CD8-positive, alpha-beta memory T cell (primary cell): ENCODE data around the gene ENAH. TPM values are rescaled to one million over a fixed set of nuclear protein-coding genes. Genes with fewer than 3 reads are reported as not detected.
A peak's percentile ranks its signal among the peaks of the same experiment; 100 is the strongest.
"Not testable (repeated sequence)": the region's sequence is repeated elsewhere in the genome, so short reads cannot be mapped to it uniquely, and the experiment has no call there.

Experiments used
- CTCF ChIA-PET: fragments of 350-600 bp; sonication (Branson Sonifier 250); formaldehyde crosslinking; loops from one replicate; lab custom pipeline; 2021; ENCODE audit warnings: antibody characterized with exemption; lab: Charles Lee
- POLR2A ChIA-PET: fragments of 350-600 bp; sonication (Branson Sonifier 250); formaldehyde crosslinking; loops from one replicate; lab custom pipeline; 2021; ENCODE audit warnings: antibody characterized with exemption; lab: Charles Lee
- DNase-seq, 5 donors: peaks; one replicate each; pipeline versions ENCODE4 v3.0.0 to v3.0.0-alpha.2; 2020 to 2022; ENCODE audit warnings: mixed read lengths in 1 of 5
- H3K27ac ChIP-seq: one replicate; pipeline ENCODE4 v1.7.0; 2013; ENCODE audit warnings: low read depth, mild to moderate bottlenecking, low read length, moderate library complexity
- H3K27me3 ChIP-seq: 2 replicates; pipeline ENCODE4 v1.7.0; 2013; ENCODE audit warnings: low read length, mild to moderate bottlenecking; ENCODE audit not compliant: insufficient read depth, poor library complexity, severe bottlenecking
- H3K36me3 ChIP-seq: 2 replicates; pipeline ENCODE4 v1.7.0; 2013; ENCODE audit warnings: mild to moderate bottlenecking, low read length, moderate library complexity; ENCODE audit not compliant: insufficient read depth
- H3K4me1 ChIP-seq: 2 replicates; pipeline ENCODE4 v1.7.0; 2013; ENCODE audit warnings: mild to moderate bottlenecking, low read length, moderate library complexity; ENCODE audit not compliant: insufficient read depth
- H3K4me3 ChIP-seq: 2 replicates; pipeline ENCODE4 v1.7.0; 2013; ENCODE audit warnings: mild to moderate bottlenecking, low read length
- H3K9me3 ChIP-seq: 2 replicates; pipeline ENCODE4 v1.7.0; 2013; ENCODE audit warnings: mild to moderate bottlenecking, low read length
- H3K27ac Mint-ChIP-seq, 8 donors: one replicate each; pipeline ENCODE4 v1.8.0; 2020 to 2021; ENCODE audit warnings: mixed read lengths in 8 of 8, mild to moderate bottlenecking in 6 of 8, inconsistent platforms in 3 of 8, moderate library complexity in 3 of 8
- H3K27me3 Mint-ChIP-seq, 2 donors: one replicate each; pipeline ENCODE4 v1.8.0; 2020 to 2021; ENCODE audit warnings: mixed read lengths in 2 of 2, mild to moderate bottlenecking in 1 of 2, moderate library complexity in 1 of 2
- H3K36me3 Mint-ChIP-seq, 3 donors: one replicate each; pipeline ENCODE4 v1.8.0; 2020 to 2021; ENCODE audit warnings: mixed read lengths in 3 of 3, inconsistent platforms in 1 of 3, mild to moderate bottlenecking in 1 of 3
- H3K4me1 Mint-ChIP-seq, 3 donors: one replicate each; pipeline ENCODE4 v1.8.0; 2020 to 2021; ENCODE audit warnings: mixed read lengths in 3 of 3, inconsistent platforms in 1 of 3, mild to moderate bottlenecking in 1 of 3
- H3K4me3 Mint-ChIP-seq, 7 donors: one replicate each; pipeline ENCODE4 v1.8.0; 2020 to 2021; ENCODE audit warnings: mixed read lengths in 7 of 7, mild to moderate bottlenecking in 6 of 7, moderate library complexity in 4 of 7, inconsistent platforms in 2 of 7
- H3K9me3 Mint-ChIP-seq, 5 donors: one replicate each; pipeline ENCODE4 v1.8.0; 2020 to 2022; ENCODE audit warnings: mixed read lengths in 5 of 5, mild to moderate bottlenecking in 3 of 5, moderate library complexity in 2 of 5, inconsistent platforms in 1 of 5
- polyA plus RNA-seq: library from polyadenylated mRNA; unstranded; fragments of 300-500 nt; fragmentation: Illumina TruSeq; gene quantifications from one replicate; pipeline ENCODE4 v1.2.3, GENCODE V29; 2021
- total RNA-seq, 2 experiments: library from RNA; stranded (reverse); gene quantifications; one replicate each; pipeline ENCODE4 v1.2.3, GENCODE V29; 2021

ENAH gene
- total RNA-seq (under 1 TPM; 0.53 TPM), polyA plus RNA-seq (not detected)

DNA sequence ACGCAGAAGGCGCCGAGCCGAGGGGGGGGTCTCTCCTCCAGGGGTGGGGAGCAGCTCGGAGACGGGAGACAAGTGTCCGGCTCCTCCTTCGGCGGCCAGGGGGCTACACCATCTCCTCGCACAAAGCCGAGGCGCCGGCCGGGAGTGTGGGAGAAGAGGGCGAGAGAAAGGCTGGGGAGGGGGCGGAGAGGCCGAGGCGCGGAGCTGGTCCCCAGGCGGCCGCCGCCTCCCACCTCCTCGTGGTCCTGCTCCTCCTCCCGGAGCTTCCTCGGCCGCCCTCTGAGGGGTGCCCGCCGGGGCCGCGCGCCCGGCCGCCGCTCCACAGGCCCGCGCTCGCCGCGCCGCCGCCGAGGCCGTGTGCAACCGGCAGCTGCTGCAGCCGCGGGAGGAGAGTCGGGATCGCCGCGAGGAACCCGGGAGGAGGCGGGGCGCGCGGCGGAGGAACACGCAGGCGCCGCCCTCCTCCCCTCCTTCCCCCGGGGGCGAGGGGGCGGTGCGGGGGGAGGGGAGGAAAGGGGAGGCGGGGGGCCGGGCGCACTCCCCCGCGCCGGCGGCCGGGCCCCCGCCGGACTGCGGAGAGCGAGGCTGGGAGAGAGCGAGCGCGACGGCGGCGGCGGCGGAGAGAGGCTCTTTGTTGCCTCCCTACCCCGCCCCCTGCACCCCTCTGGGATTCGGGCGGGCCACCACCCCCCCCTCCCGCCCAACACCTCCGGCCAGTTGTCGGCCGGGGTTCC, at the start of gene ENAH:
TSS of gene ENAH (minus strand) at position 395 of the 734 bp plus-strand sequence. CDS start 433 bp downstream, outside the sequence.
- peaks cover 12% of the 10 kb centered on the region for H3K4me1 ChIP-seq
- Mint-ChIP-seq H3K36me3 (peaks cover 0 to 1% (median 0%) of the 10 kb centered on the region in 3 donors), H3K27ac (peak within 1 kb of the TSS in 6 of 8 donors; percentile 2 to 73 (median 62)), H3K9me3 (no peaks in the 10 kb centered on the region), H3K4me3 (peak within 1 kb of the TSS; percentile 88 to 95 (median 92)), H3K4me1 (peaks cover 16 to 18% (median 17%) of the 10 kb centered on the region in 3 donors), H3K27me3 (peaks cover 21 to 44% of the 10 kb centered on the region in 2 donors)
- POLR2A ChIA-PET, result interaction anchor here (0.9 kb wide), 1 partner anchor 124 kb away, joined by 3 read pairs; the partner anchor contains the start of gene SRP9
- peak in 3 of 5 donors; percentile 15 to 23 (median 19) for DNase-seq
- CTCF ChIA-PET, result no interaction called here
- H3K36me3 ChIP-seq, result no peaks in the 10 kb centered on the region
- peaks cover 22% of the 10 kb centered on the region for H3K27me3 ChIP-seq
- no peak within 1 kb of the TSS for H3K27ac ChIP-seq
- H3K4me3 ChIP-seq, result peak within 1 kb of the TSS; percentile 56
- no peaks in the 10 kb centered on the region for H3K9me3 ChIP-seq

- H3K4me3 ChIP-seq, result no peak overlapping the region
- H3K4me1 Mint-ChIP-seq, result no peaks in the 10 kb centered on the region
- CTCF ChIA-PET, result no interaction called here
- DNase-seq, result no peak
- peak overlapping the region in 1 of 8 donors; percentile 47 for H3K27ac Mint-ChIP-seq
- H3K4me1 ChIP-seq, result no peaks in the 10 kb centered on the region
- H3K27ac ChIP-seq, result no peak overlapping the region
- peaks cover 0 to under 1% (median 0%) of the 10 kb centered on the region in 5 donors for H3K9me3 Mint-ChIP-seq
- H3K9me3 ChIP-seq, result no peaks in the 10 kb centered on the region
- no peaks in the 10 kb centered on the region for H3K36me3 ChIP-seq
- H3K36me3 Mint-ChIP-seq, result no peaks in the 10 kb centered on the region
- H3K27me3 Mint-ChIP-seq, result peaks cover 0 to 10% of the 10 kb centered on the region in 2 donors
- no peaks in the 10 kb centered on the region for H3K27me3 ChIP-seq
- POLR2A ChIA-PET, result no interaction called here
- no peak overlapping the region for H3K4me3 Mint-ChIP-seq
Measured at GRCh38 chr1:225700889-225701465, 48.1 kb upstream of the ENAH start.

DNA sequence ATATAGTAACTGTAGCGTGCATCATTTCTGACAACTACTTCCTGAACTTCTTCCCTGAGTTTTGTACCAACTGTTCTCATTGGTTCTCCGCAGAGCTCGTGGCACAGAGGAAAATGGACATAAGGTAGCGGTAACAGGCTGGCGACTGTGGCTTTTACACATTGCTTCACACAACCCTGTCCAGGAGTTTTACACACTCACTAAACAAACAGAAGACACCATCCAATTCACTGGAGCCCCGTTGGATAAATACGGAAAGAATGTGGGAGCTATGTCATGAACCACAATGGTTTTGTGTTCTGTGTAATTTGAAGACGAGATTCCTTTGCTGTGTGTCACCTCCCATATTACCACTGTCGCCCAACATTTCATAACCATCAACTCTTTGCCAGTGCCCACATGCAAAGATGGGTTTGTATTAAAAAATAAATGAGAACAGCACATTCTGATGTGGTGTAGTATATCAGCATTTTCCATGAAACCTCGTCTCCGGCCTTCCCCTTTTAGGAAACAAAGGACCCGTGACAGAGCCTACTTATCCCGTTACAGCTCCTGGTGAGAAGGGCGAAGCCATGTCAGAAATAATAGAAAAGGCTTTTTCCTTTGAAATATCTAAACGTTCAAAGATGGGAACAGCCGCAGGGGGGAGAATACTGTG, 47.4 kb upstream of the ENAH start:
- no peak for DNase-seq
- no peaks in the 10 kb centered on the region for H3K9me3 ChIP-seq
- Mint-ChIP-seq H3K27me3 (peaks cover 0 to 6% of the 10 kb centered on the region in 2 donors), H3K36me3 (no peaks in the 10 kb centered on the region), H3K4me3 (no peak overlapping the region), H3K27ac (no peak overlapping the region), H3K4me1 (no peaks in the 10 kb centered on the region), H3K9me3 (peaks cover 0 to 2% (median 0%) of the 10 kb centered on the region in 5 donors)
- H3K4me1 ChIP-seq, result no peaks in the 10 kb centered on the region
- no peaks in the 10 kb centered on the region for H3K27me3 ChIP-seq
- H3K4me3 ChIP-seq, result no peak overlapping the region
- ChIA-PET CTCF (no interaction called here), POLR2A (no interaction called here)
- H3K27ac ChIP-seq, result no peak overlapping the region
- H3K36me3 ChIP-seq, result no peaks in the 10 kb centered on the region

- Mint-ChIP-seq H3K4me1 (no peaks in the 10 kb centered on the region), H3K27me3 (peaks cover 0 to 5% of the 10 kb centered on the region in 2 donors), H3K9me3 (peaks cover 0 to 2% (median 0%) of the 10 kb centered on the region in 5 donors), H3K27ac (no peak overlapping the region), H3K4me3 (no peak overlapping the region), H3K36me3 (no peaks in the 10 kb centered on the region)
- Histone ChIP-seq H3K36me3 (no peaks in the 10 kb centered on the region), H3K27ac (no peak overlapping the region), H3K4me3 (no peak overlapping the region), H3K9me3 (no peaks in the 10 kb centered on the region), H3K27me3 (no peaks in the 10 kb centered on the region), H3K4me1 (no peaks in the 10 kb centered on the region)
- ChIA-PET POLR2A (no interaction called here), CTCF (no interaction called here)
- DNase-seq, result no peak
Measured at GRCh38 chr1:225699336-225699735, 46.4 kb upstream of the ENAH start.

DNA sequence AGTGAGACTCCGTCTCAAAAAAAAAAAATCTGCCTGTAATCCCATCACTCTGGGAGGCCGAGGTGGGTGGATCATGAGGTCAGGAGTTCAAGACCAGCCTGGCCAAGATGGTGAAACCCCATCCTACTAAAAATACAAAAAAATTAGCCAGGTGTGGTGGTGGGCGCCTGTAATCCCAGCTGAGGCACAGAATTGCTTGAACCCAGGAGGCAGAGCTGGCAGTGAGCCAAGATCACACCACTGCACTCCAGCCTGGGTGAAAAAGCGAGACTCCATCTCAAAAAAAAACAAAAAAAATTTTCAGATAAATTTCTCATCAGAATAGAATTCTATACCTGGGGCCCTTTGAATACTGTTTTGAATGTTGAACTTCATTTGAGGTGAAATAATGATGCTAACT, 45.3 kb upstream of the ENAH start:
- H3K27me3 ChIP-seq, DNase-seq, H3K4me3 ChIP-seq, H3K9me3 Mint-ChIP-seq, H3K36me3 ChIP-seq, POLR2A ChIA-PET, H3K27ac ChIP-seq, H3K4me3 Mint-ChIP-seq, H3K27me3 Mint-ChIP-seq, H3K4me1 Mint-ChIP-seq, H3K4me1 ChIP-seq, H3K27ac Mint-ChIP-seq, H3K36me3 Mint-ChIP-seq, H3K9me3 ChIP-seq, CTCF ChIA-PET: not testable (repeated sequence)

DNA sequence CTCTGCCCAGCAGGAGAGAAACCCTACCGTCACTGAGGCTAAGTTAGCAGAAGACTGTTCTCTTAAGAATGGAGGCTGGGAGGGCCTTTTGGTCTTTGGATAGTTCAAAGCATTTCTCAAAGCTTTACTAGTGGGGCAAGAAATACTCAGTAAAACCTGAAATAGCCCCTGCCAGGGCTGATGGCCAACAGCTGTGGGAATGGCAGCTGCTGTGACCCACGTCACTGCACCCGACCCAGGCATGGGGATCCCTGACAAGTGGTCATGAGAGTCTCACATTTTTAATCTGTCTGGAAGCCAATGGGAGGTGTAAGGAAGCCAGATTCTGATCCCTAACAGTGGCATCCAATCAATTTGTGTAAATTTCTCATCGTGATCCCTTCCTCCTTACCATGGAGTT, 44.5 kb upstream of the ENAH start:
- Histone ChIP-seq H3K9me3 (no peaks in the 10 kb centered on the region), H3K4me3 (no peak overlapping the region), H3K36me3 (no peaks in the 10 kb centered on the region), H3K27me3 (no peaks in the 10 kb centered on the region), H3K4me1 (no peaks in the 10 kb centered on the region), H3K27ac (no peak overlapping the region)
- POLR2A ChIA-PET, result no interaction called here
- no peak overlapping the region for H3K27ac Mint-ChIP-seq
- no peak overlapping the region for H3K4me3 Mint-ChIP-seq
- H3K4me1 Mint-ChIP-seq, result no peaks in the 10 kb centered on the region
- CTCF ChIA-PET, result no interaction called here
- H3K9me3 Mint-ChIP-seq, result peaks cover 0 to 2% (median 0%) of the 10 kb centered on the region in 5 donors
- H3K27me3 Mint-ChIP-seq, result peaks cover 0 to 8% of the 10 kb centered on the region in 2 donors
- DNase-seq, result no peak
- no peaks in the 10 kb centered on the region for H3K36me3 Mint-ChIP-seq

DNA sequence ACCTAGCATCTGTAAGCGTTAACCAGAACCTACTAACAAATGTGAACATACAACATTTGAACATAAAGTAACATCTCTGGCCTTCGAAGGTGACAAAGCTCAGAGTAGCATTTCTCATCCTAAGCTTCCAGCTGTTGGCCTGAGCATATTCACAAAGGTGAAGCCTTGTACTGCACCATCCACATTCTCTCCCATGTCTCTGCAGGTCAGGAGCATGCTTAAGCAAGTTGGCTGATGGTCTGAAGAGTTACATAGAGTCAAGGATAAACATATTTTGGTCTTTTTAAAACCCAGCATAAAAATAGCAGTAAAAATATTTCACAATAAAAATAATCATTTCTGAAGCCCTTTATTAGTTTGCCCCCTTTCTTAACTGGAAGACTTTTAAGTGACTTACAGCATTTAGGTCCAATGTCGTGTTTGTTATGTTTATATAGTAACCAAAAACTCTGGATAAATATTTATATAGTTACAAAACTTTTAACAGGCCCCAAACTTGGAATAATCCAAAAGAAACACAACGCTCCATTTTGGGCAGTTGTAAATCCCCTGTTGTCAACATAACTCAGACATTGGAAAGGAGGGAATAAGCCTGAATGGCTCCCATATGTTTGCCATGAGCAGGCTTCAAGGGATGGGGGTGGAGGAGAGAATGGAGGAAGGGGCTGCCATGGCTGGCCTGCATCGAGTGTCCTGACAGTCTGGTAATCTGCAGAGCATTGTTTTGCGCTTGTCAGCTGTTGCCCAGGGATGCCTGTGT, 42.8 kb upstream of the ENAH start:
- no peaks in the 10 kb centered on the region for H3K27me3 ChIP-seq
- no peaks in the 10 kb centered on the region for H3K9me3 ChIP-seq
- H3K27ac ChIP-seq, result no peak overlapping the region
- H3K9me3 Mint-ChIP-seq, result peaks cover 0 to 2% (median 0%) of the 10 kb centered on the region in 5 donors
- H3K4me1 ChIP-seq, result no peaks in the 10 kb centered on the region
- no peak overlapping the region for H3K4me3 ChIP-seq
- POLR2A ChIA-PET, result no interaction called here
- peaks cover 0 to 9% of the 10 kb centered on the region in 2 donors for H3K27me3 Mint-ChIP-seq
- H3K4me3 Mint-ChIP-seq, result no peak overlapping the region
- no peaks in the 10 kb centered on the region for H3K4me1 Mint-ChIP-seq
- no peak for DNase-seq
- CTCF ChIA-PET, result no interaction called here
- H3K36me3 ChIP-seq, result no peaks in the 10 kb centered on the region
- H3K36me3 Mint-ChIP-seq, result peaks cover 0 to 5% (median 0%) of the 10 kb centered on the region in 3 donors
- H3K27ac Mint-ChIP-seq, result peak overlapping the region in 1 of 8 donors; percentile 29
